ENCODE measurements around the gene KLHL2.
"Not testable (repeated sequence)": the region's sequence is repeated elsewhere in the genome, so short reads cannot be mapped to it uniquely, and the experiment has no call there.

Gene KLHL2

GRCh38 chr4:165279531-165279930 lies 72.2 kb downstream of the KLHL2 start:
- H3K4me3 ChIP-seq (ENCODE audit: control insufficient read depth, low read depth, low read length); DNase-seq (ENCODE audit: low read depth): not testable (repeated sequence)

- not testable (repeated sequence) for H3K4me3 ChIP-seq (ENCODE audit: control insufficient read depth, low read depth, low read length); DNase-seq (ENCODE audit: low read depth)
Measured at GRCh38 chr4:165284697-165285096, 77.3 kb downstream of the KLHL2 start.

- not testable (repeated sequence) for DNase-seq (ENCODE audit: low read depth); H3K4me3 ChIP-seq (ENCODE audit: control insufficient read depth, low read depth, low read length)
Measured at GRCh38 chr4:165286619-165287340, 79.4 kb downstream of the KLHL2 start.

GRCh38 chr4:165288226-165288625 lies 80.9 kb downstream of the KLHL2 start:
- DNase-seq (ENCODE audit: low read depth): no peak
- TF ChIP-seq CTCF (conservative IDR thresholded peaks at IDR 0.05; ENCODE audit: control insufficient read depth, insufficient read depth, low read depth, low read length): no peak
- H3K4me3 ChIP-seq (ENCODE audit: control insufficient read depth, low read depth, low read length): no peak overlapping the region

GRCh38 chr4:165288639-165289422 lies 81.5 kb downstream of the KLHL2 start:
- peak; percentile 79 for DNase-seq (ENCODE audit: low read depth)
- TF ChIP-seq CTCF (conservative IDR thresholded peaks at IDR 0.05; ENCODE audit: control insufficient read depth, insufficient read depth, low read depth, low read length): no peak

GRCh38 chr4:165289423-165289785 lies 82.0 kb downstream of the KLHL2 start:
- H3K4me3 ChIP-seq (ENCODE audit: control insufficient read depth, low read depth, low read length): no peak overlapping the region
- no peak for DNase-seq (ENCODE audit: low read depth)
- TF ChIP-seq CTCF (conservative IDR thresholded peaks at IDR 0.05; ENCODE audit: control insufficient read depth, insufficient read depth, low read depth, low read length): no peak

More at GRCh38 chr4:165288639-165289422, 81.5 kb downstream of the KLHL2 start:
- H3K4me3 ChIP-seq (ENCODE audit: control insufficient read depth, low read depth, low read length): no peak overlapping the region

GRCh38 chr4:165293061-165293460 lies 85.7 kb downstream of the KLHL2 start:
- peak; percentile 4 for DNase-seq (ENCODE audit: low read depth)
- TF ChIP-seq CTCF (conservative IDR thresholded peaks at IDR 0.05; ENCODE audit: control insufficient read depth, insufficient read depth, low read depth, low read length): no peak
- no peak overlapping the region for H3K4me3 ChIP-seq (ENCODE audit: control insufficient read depth, low read depth, low read length)

GRCh38 chr4:165293927-165294649 lies 86.7 kb downstream of the KLHL2 start:
- DNase-seq (ENCODE audit: low read depth): no peak
- no peak overlapping the region for H3K4me3 ChIP-seq (ENCODE audit: control insufficient read depth, low read depth, low read length)
- no peak for TF ChIP-seq CTCF (conservative IDR thresholded peaks at IDR 0.05; ENCODE audit: control insufficient read depth, insufficient read depth, low read depth, low read length)

All from fibroblast of mammary gland (primary cell).